GM18520 (cell line): ENCODE data around the gene PPRC1.

Source experiments
- ATAC-seq: cut with Tn5 transposase; IDR thresholded peaks from one replicate; pipeline ENCODE4 v1.9.1; 2021; ENCODE audit not compliant: unreplicated experiment

PPRC1 gene

GRCh38 chr10:102146971-102147428 is 14.2 kb downstream of the PPRC1 start:
- ATAC-seq = no peak

- no peak for ATAC-seq
Measured at GRCh38 chr10:102147561-102147960, 14.7 kb downstream of the PPRC1 start.

- no peak for ATAC-seq
Measured at GRCh38 chr10:102148275-102148674, 15.4 kb downstream of the PPRC1 start.

GRCh38 chr10:102150970-102151773 is 18.3 kb downstream of the PPRC1 start:
- ATAC-seq = no peak

- ATAC-seq = peak; percentile 89
Measured at GRCh38 chr10:102151774-102152544, 19.1 kb downstream of the PPRC1 start, which contains the start of gene NOLC1. Gene NOLC1 (plus strand): TSS chr10:102152389. CDS start chr10:102152411, 22 bp downstream.

GRCh38 chr10:102152545-102152890 is 19.7 kb downstream of the PPRC1 start:
- ATAC-seq = peak; percentile 4

- no peak for ATAC-seq
Measured at GRCh38 chr10:102153093-102153620, 20.3 kb downstream of the PPRC1 start.

GRCh38 chr10:102154466-102155116 is 21.8 kb downstream of the PPRC1 start:
- no peak for ATAC-seq

GRCh38 chr10:102157224-102157623 is 24.4 kb downstream of the PPRC1 start:
- ATAC-seq = no peak

GRCh38 chr10:102159051-102159597 is 26.3 kb downstream of the PPRC1 start:
- ATAC-seq = no peak

- no peak for ATAC-seq
Measured at GRCh38 chr10:102159831-102160230, 27.0 kb downstream of the PPRC1 start.

GRCh38 chr10:102163342-102163989 is 30.6 kb downstream of the PPRC1 start:
- ATAC-seq = no peak

GRCh38 chr10:102167861-102168260 is 35.0 kb downstream of the PPRC1 start:
- ATAC-seq = no peak

GRCh38 chr10:102170602-102171001 is 37.8 kb downstream of the PPRC1 start:
- no peak for ATAC-seq

- no peak for ATAC-seq
Measured at GRCh38 chr10:102172288-102172687, 39.4 kb downstream of the PPRC1 start.

- no peak for ATAC-seq
Measured at GRCh38 chr10:102175415-102175814, 42.6 kb downstream of the PPRC1 start.

GRCh38 chr10:102184606-102185005 is 51.8 kb downstream of the PPRC1 start:
- ATAC-seq = no peak

- no peak for ATAC-seq
Measured at GRCh38 chr10:102185272-102185671, 52.4 kb downstream of the PPRC1 start.

GRCh38 chr10:102185811-102186527 is 53.1 kb downstream of the PPRC1 start:
- ATAC-seq = no peak
